Frontal cortex (tissue), 4 donors: Measurements from ENCODE around the gene TH. TPM values are rescaled to one million over a fixed set of nuclear protein-coding genes. Genes with fewer than 3 reads are reported as not detected.
"Not testable (repeated sequence)": the region's sequence is repeated elsewhere in the genome, so short reads cannot be mapped to it uniquely, and the experiment has no call there.

Experiments
- DNase-seq, 2 donors: peaks; one replicate each; pipeline ENCODE4 v3.0.0; 2012; ENCODE audit warnings: low spot score in 2 of 2
- FAIRE-seq: peaks from 2 replicates; lab custom pipeline; 2012; peaks lifted over from hg19 to GRCh38; lab: Jason Lieb, UNC
- total RNA-seq: library from RNA; depleted of rRNA; stranded (reverse); fragments of >200 nt; gene quantifications from one replicate; pipeline ENCODE4 v1.2.3, GENCODE V29; 2014
- donor health status: control.
- donor health status: control.
- donor health status: control.

Gene TH
- total RNA-seq, 1 donor from 2014 or later, result 0.82 TPM

DNA sequence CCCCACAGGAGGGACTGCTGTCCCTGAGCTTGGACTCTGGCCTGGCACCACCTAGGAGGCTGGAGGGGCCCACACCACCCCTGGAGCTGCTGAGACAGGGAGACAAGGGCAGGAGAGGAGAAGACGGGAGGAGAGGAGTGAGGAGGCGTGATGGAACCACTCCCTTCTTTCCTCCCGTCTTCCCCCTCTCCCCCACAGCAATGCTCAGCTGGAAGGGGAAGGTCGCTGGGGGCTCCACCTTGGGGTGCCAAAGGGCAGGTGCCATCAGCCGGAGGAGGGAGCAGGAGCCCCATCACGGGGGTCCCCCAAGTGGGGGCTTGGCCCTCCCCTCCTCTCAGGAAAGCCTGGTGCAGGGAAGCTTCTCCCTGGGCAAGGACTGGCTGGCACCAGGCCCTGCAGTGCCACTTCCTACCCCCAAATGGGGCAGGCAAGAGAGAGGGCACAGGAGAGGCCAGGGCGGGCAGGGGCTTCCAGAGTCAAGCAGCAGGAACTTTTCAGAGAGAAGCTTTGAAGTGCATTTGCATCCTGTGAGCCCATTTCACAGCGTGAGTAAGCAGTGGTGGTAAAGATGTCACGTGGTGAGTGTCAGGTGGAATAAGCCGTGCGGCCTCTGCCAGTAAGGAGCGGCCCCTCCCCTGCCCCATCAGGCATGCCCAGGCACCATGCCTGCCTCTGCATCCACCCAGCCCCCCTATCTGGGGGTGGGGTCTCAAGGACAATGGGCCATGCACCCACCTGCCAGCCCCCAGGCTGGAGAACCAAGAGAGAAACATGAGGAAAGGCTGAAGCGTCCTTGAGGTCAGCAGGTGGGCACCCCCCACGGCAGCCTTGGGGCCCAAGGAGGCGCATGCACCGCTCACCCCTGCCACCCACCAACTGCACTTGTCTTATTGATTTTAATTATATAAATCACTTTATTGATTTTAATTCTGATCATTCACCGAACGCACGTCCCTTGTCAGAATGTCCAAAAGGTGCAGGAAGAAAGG, 37.3 kb downstream of the TH start:
- FAIRE-seq, result no peak
- no peak for DNase-seq

DNA sequence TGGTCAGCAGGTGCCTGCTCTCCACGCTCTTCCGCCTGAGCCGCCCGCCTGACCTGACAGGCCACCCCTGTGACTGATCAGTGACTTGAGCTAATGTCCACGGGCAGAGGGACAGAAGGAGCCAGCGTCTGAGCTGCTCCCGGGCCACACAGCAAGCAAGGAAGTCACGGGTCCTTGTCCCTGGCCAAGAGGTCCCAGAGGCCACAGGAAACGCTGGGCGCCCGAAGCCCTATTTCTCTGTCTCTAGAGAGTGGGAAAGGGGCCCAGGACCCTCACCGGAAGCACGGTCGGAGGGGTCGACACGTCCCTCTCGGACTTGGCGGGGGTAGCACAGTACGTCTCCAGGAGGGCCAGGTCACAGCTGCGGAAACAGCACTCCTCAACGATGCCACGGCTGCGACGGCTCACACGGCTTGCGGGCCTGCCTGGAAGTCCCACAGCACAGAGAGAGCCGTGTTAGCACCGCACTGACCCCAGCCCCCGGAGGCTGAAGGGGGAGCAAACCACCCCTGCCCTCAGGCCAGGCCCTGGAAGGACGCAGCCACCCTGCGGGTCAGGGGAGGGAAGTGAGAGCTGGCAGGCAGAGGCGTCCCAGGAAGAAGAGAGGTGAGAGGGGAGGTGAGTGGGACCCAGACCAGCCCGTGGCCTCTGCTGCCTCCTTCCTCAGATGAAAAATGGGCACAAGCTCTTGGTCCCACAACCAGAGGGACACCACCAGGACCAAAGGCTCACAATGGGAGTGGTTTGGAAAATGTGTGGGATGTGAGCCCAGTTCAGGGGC, 38.2 kb downstream of the TH start:
- DNase-seq, result no peak
- FAIRE-seq, result no peak

DNA sequence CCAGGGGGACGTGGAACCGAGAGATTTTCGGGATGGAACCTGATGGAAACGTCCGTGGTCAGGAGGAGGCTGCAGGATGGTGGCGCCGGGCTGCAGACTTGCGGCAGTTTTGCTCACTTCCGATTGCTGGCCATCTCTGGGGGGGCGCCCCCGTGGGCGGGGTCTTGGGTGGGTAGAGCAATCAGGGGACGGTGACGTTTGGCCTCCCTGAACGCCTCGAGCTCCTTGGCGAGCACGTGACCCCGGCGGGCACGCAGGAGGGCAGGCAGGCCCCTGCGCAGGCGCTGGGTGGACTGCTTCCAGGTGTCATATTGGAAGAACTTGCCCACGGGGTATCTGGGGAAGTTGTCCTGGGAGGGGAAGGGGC, 38.8 kb downstream of the TH start:
- DNase-seq (no peak), FAIRE-seq (no peak)

DNA sequence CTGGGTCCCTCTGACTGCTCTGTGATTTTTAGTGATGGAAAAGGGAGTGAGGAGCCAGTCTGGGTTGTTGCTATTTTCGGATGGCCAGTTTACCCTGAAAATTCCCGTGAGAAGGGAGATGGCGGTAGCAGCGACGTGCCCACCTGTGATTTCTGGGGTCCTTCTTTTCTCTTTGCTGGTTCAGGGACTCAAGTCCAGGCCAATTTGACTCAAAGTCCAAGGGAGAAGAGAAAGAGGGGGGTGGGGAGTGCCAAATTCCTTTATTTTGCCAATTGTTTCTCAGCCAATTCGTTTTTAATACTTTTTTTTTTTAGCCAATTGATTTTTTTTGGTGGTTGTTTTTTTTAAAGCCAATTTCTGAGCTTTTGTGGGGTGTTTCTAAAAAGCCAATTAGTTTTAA, 39.4 kb downstream of the TH start:
- FAIRE-seq, result no peak
- no peak for DNase-seq

DNA sequence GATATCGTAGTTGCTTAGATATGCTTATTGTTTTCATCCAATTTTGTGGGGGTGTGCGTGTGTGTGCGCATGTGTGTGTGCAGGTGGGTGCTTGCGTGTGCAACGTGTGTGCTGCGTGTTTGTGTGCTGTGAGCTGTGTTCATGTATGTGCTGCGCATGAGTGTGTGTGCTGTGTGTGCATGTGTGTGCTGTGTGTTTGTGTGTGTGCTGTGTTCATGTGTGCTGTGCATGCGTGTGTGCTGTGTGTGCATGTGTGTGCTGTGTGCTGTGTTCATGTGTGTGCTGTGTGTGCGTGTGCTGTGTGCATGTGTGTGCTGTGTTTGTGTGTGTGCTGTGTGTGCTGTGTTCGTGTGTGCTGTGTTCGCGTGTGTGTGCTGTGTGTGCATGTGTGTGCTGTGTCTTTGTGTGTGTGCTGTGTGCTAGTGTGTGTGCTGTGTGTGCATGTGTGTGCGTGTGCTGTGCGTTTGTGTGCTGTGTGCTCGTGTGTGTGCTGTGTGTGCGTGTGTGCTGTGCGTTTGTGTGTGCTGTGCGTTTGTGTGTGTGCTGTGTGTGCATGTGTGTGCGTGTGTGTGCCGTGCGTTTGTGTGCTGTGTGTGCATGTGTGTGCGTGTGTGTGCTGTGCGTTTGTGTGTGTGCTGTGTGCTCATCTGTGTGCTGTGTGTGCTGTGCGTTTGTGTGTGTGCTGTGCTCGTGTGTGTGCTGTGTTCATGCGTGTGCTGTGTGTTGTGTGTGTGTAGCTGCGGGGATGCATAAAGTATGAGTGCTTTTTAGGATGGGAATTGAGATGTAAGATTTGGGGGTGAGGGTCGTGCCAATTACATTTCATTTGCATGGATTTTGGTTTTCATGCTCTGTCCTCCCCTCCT, 40.0 kb downstream of the TH start:
- DNase-seq (no peak), FAIRE-seq (no peak)

DNA sequence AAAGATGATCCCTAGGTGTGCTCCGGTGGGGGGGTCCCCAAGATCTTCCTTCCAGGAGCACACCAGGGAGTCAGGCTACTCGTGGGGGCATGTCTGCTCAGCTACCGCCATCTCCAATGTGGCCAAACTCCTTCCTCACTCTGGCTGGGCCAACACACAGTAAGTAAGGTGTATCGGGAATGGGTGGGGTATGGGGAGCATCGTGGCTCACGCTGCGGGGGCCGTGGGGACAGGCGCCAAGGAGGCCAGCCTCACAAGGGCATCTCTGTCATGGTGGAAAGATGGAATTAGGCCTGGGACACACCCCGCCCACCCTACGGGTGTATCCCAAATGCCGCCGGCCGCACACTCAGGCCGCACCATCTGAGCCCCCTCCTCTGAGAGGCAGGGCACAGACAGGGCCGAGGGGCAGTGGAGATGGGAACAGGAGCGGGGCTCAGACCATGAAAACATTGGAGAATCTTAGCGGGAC, 40.7 kb downstream of the TH start:
- DNase-seq (no peak), FAIRE-seq (no peak)

DNA sequence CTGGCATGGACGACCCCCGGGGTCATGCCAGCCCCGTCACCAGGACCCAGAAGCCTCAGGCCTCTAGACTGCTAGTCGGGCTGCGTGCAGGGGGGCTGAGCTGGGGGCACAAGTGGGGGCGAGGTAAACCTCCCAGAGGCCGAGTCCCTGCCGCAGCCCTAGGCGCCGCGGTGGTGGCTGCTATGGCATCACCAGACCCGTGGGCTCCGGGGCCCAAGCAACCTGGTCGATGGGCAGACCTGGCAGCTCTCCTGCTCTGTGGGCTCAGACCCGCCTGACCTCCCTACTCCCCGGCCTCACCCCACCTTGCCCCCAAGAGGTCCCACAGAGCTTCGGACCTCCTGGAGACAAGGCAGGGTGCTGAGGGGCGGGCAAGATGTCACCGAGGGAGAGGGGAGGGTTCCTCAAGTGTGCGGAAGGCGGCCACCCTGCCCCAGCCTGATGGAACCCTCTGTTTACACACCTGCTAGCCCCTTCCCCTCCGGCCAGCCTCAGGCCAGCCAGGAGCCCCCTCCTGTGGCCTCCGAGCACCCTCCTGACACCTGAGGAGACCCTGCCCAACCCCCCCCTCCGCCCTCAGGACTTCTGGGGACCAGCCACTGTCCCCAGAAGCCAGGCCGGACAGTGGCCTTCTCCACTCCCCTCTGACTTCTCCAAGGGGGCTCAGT, 41.8 kb downstream of the TH start:
- FAIRE-seq (no peak), DNase-seq (no peak)

DNA sequence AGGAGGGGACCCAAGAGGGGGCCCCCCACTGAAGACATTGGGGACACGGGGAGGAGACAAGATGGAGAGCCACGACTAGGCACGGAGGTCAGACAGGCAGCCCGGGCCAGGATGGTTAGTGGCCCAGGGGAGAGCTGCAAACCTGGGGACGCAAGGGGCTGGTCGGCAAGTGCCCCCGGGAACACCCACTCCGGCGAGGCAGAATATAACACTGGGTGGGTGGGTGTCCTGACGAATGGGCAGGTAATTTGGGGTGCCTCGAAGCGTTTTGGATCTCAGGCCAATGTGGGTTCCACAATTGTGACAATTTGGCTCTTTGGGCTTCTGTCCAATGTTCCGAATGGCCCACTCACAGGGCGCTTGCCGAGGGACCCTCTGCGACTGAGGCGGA, 42.3 kb downstream of the TH start:
- FAIRE-seq, result no peak
- DNase-seq, result no peak

DNA sequence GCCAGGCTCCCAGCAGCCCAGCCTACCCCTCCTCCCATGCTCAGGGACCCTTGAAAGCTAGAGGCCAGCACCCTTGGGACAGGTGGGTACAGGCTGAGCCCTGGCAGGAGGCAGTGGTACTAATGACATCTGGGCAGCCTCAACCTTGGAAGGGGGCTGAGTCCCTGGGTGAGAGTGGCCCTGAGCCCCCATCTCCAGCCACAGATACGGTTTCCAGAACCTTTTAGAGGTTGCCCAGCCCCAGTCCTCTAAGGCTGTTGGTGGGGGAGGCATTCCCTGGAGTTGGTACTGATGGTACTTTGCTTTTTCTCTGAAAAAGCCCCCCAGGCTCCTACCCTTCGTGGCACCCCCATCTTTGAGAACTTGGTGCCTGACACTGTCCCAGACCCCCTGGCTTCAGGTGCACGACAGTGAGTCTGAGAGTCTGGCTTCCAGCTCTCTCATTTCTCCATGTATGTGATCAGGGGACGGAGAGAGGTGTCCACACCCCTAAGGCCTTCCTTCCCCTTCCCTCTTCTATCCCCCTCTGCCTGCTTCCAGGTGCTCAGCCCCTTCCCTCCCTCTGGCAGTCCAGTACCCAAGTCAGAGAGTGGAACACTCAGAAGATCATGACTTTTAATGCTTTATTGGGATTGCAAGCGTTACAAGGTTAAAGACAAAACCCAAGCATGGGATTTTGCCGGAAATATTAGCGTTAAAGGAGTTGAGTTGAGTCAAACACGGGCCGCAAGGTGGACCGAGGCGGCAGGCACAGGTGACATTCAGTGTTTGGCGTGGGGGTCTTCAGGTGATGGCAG, 42.9 kb downstream of the TH start:
- DNase-seq, result no peak
- FAIRE-seq, result no peak

DNA sequence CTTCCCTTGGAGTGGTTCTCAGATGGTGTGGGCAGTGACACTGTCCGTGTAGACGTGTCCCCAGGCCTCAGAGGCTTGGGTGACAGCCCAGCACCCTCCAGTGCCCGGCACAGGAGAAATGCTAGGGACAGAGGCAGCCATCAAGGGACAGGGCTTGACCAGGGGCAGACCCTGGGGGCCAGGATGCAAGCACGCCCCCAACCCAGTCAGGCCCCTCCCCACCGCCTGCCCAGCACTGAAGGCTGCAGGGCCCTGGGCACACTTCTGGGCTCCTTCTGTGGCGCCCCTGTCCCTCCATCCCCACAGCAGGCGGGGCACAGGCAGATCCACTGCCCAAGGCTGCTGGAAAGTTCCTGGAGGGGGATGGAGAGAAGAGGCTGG, 43.5 kb downstream of the TH start:
- FAIRE-seq, result no peak
- no peak for DNase-seq

DNA sequence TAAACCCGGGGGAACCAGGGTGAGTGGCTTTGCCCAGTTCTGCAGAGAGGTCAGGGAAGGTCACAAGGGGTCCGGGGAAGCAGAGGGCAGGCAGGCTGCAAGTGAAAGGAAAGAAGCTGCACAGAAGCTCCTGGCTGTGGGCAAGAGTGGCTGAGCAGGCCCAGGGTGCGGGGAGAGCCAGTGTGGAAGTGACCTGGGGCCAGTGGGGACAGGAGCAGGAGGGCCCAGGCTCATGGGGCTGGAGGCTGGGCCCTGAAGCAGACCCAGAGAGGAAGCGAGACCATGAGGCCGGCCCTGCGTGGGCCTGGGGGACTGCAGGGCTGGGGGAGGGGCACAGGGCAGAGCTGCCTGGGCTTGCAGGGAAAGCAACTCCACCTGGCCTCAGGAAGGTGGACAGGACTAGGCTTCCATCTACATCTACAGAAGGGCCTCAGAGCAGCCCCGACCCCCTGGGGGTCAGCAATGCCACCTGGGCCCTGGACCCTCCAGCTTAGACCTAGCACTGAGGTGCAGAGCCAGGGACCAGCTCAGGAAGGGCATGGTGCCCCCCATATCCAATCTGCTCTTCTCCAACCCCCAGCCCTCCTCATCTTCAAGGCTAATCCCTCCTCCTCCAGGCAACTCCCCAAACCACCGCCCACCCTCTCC, 44.0 kb downstream of the TH start:
- DNase-seq (no peak), FAIRE-seq (no peak)

DNA sequence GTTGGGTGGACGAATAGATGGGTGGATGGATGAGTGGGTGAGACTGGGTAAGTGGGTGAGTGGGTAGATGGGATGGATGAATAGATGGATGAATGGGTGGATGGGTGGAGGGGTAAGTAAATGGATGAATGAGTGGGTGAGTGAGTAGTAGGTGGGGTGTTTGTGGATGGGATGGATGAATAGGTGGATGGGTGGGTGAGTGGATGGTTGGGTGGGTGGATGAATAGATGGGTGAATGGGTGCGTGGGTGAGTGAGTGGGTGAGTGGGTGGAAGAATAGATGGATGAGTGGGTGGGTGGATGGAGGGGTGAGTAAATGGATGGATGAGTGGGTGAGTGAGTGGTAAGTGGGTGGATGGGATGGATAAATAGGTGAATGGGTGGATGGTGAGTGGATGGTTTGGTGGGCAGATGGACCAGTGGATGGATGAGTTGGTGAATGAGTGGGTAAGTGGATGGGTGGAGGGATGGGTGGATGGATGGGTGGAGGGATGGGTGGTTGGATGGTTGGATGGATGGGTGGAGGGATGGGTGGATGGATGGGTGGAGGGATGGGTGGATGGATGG, 45.0 kb downstream of the TH start:
- DNase-seq, result no peak
- no peak for FAIRE-seq

DNA sequence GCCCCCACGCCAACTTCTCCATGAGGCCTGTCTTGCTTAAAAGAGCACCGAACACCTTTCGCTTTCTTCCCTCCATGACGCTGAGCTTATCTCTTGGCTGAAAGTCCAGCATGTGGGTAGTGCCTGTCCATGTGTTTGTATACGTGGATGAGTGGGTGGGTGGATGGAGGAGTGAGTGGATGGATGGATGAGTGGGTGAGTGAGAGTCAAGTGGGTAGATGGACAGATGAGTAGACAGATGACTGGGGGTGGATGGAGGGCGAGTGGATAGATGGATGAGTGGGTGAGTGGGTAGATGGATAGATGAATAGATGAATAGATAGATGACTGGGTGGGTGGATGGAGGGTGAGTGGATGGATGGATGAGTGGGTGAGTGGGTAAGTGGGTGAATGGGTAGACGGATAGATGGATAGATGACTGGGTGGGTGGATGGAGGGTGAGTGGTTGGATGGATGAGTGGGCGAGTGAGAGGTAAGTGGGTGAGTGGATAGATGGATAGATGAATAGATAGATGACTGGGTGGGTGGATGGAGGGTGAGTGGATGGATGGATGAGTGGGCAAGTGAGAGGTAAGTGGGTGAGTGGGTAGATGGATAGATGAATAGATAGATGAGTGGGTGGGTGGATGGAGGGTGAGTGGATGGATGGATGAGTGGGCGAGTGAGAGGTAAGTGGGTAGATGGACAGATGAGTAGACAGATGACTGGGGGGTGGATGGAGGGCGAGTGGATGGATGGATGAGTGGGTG, 46.7 kb downstream of the TH start:
- DNase-seq, FAIRE-seq: not testable (repeated sequence)

DNA sequence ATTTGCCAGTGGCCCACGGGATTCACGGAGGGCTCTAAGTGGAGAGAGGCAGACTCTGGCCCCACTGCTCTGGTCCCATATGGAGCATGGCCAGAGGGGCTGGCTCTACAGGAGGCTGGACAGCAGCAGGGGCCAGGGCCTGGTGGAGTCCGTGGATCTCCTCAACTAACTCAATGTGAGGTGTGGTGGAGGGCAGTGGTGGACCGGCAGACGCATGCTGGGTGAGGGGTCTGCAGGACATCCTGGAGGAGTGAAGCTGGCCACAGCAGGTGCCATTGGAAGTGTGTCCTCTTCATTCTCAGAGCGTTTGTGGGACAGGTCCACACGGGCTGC, 48.0 kb downstream of the TH start:
- FAIRE-seq (no peak), DNase-seq (no peak)

DNA sequence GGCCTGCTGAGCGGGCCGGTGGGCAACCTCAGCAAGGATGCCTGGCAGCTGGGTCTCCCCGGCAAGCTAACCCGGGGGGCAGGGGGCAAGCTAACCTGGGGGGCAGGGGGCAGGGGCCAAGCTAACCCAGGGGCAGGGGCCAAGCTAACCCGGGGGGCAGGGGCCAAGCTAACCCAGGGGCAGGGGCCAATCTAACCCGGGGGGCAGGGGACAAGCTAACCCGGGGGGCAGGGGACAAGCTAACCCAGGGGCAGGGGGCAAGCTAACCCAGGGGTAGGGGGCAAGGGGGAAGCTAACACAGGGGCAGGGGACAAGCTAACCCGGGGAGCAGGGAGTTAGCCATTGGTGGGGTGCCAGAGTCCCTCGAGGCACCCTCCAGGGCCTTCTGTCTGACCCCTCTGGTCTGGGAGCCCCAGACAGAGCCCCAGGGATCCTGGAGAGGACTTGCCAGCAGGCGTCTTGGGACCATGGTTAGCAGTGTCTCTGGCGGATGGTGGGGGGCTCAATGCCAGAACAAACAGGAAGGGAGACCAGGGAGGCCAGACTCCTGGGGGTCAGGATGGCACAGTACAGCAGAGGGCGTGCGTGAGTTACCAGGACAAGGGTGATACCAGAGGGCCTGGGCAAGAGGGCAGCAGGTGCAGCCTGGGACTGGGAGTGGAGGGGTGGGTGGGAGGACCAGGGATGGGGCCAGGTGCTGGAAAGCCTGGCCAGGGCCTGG, 48.5 kb downstream of the TH start:
- DNase-seq (no peak), FAIRE-seq (no peak)

DNA sequence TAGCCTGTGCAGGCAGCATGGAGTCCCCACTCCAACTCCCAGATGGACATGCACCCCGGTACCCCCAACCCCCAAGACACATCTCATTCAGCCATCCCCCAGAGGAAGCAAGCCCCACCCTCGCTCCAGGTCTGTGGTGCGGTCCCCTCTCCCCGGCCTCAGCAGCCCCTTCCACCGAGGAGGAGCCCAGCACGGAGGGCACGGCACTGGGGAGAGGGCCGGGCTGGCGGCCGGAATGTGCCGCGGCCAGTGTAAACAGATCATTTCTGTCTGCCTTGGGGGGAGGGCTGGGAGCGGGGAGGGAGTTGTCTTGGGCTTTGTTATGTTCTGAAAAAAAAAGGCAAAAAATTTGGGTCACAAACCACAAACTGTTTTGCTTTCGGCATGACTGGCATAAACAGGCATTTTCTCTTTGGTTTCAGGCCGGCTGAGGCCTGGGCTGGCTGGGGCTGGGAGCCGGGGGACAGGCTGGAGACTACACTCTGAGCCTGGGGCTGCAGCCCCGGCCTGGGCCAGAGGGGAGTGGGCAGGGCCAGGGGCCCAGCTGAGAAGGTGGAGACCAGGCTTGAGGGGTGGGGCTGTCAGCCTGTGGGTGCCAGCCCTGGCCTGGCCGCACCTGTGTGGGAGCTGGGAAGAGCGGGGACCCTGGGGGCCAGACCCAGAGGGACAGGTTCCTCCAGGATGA, 49.3 kb downstream of the TH start:
- no peak for DNase-seq
- FAIRE-seq, result no peak
